ENCODE data around the gene OR2D2. TPM values are rescaled to one million over a fixed set of nuclear protein-coding genes. Genes with fewer than 3 reads are reported as not detected.

The OR2D2 gene
- total RNA-seq, 1 experiment from 2014 or later, result 0.11 TPM

GRCh38 chr11:6843670-6844069 lies 48.6 kb downstream of the OR2D2 start:
- POLR2A ChIA-PET (ENCODE audit: unreplicated experiment), result no interaction called here
- H2AFZ ChIP-seq (ENCODE audit: low read length), result no peak overlapping the region
- no TSS peak for BruUV-seq (replicated peaks)

DNA sequence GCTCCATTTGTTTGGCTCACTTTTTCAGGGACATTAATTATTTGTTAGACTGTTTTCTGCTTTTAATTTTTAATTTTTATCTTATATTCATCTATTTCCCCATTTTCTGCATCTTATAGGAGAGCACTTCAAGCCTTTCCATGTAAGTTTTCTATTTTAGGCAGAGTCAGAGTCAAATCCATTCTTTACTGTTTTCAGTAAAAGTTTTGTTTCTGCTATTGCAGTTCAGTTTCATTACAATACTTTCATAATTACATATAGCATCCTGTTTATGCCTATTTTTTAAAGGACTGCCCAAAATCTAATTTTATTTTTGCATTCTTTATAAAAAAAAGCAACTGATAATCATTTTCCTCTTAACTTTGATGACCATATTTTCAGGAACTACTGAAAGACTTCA lies 50.6 kb downstream of the OR2D2 start:
- Histone ChIP-seq H3K79me2 (ENCODE audit: low read length) (no peaks in the 10 kb centered on the region), H3F3A (ENCODE audit: low read length, unreplicated experiment) (no peaks in the 10 kb centered on the region), H3K27me3 (ENCODE audit: low read length) (no peaks in the 10 kb centered on the region), H3K9me2 (replicated peaks; ENCODE audit: low read length) (no peaks in the 10 kb centered on the region), H3K4me3 (ENCODE audit: low read length) (no peak overlapping the region), H3K4me1 (ENCODE audit: insufficient read depth, low read length) (no peaks in the 10 kb centered on the region), H2AFZ (ENCODE audit: low read length) (no peak overlapping the region), H3K9me3 (ENCODE audit: low read length) (no peaks in the 10 kb centered on the region), H3K4me2 (ENCODE audit: low read length) (no peak overlapping the region), H3K9ac (ENCODE audit: low read length) (no peak overlapping the region), H3K36me3 (ENCODE audit: low read depth, low read length) (no peaks in the 10 kb centered on the region), H3K27ac (ENCODE audit: low read length) (no peak overlapping the region), H4K20me1 (ENCODE audit: low read length) (no peaks in the 10 kb centered on the region)
- ATAC-seq, result no peak
- no peak for DNase-seq
- TF ChIP-seq EZH2phosphoT487 (IDR thresholded peaks at IDR 0.05; ENCODE audit: borderline replicate concordance, low read length), result no peak
- no peak for TF ChIP-seq EZH2 (IDR thresholded peaks at IDR 0.05; ENCODE audit: low read length, unreplicated experiment)
- TF ChIP-seq, protein P1, sequence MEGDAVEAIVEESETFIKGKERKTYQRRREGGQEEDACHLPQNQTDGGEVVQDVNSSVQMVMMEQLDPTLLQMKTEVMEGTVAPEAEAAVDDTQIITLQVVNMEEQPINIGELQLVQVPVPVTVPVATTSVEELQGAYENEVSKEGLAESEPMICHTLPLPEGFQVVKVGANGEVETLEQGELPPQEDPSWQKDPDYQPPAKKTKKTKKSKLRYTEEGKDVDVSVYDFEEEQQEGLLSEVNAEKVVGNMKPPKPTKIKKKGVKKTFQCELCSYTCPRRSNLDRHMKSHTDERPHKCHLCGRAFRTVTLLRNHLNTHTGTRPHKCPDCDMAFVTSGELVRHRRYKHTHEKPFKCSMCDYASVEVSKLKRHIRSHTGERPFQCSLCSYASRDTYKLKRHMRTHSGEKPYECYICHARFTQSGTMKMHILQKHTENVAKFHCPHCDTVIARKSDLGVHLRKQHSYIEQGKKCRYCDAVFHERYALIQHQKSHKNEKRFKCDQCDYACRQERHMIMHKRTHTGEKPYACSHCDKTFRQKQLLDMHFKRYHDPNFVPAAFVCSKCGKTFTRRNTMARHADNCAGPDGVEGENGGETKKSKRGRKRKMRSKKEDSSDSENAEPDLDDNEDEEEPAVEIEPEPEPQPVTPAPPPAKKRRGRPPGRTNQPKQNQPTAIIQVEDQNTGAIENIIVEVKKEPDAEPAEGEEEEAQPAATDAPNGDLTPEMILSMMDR (conservative IDR thresholded peaks at IDR 0.05; ENCODE audit: low read depth, low read length), result no peak
- POLR2A ChIA-PET (ENCODE audit: unreplicated experiment), result no interaction called here
- CTCF ChIA-PET, result no interaction called here
- no TSS peak for BruUV-seq (replicated peaks)
- intact Hi-C loops (cut with micrococcal nuclease), result no loop called here

More at GRCh38 chr11:6843670-6844069, 48.6 kb downstream of the OR2D2 start:
- intact Hi-C loops (cut with micrococcal nuclease), result no loop called here
- ATAC-seq, result no peak
- Histone ChIP-seq H3K4me2 (ENCODE audit: low read length) (no peak overlapping the region), H3K79me2 (ENCODE audit: low read length) (no peaks in the 10 kb centered on the region), H3K9me3 (ENCODE audit: low read length) (no peaks in the 10 kb centered on the region), H4K20me1 (ENCODE audit: low read length) (no peaks in the 10 kb centered on the region), H3K9me2 (replicated peaks; ENCODE audit: low read length) (no peaks in the 10 kb centered on the region), H3K4me1 (ENCODE audit: insufficient read depth, low read length) (no peaks in the 10 kb centered on the region), H3K27ac (ENCODE audit: low read length) (no peak overlapping the region), H3K36me3 (ENCODE audit: low read depth, low read length) (no peaks in the 10 kb centered on the region), H3K27me3 (ENCODE audit: low read length) (no peaks in the 10 kb centered on the region), H3K4me3 (ENCODE audit: low read length) (no peak overlapping the region), H3F3A (ENCODE audit: low read length, unreplicated experiment) (no peaks in the 10 kb centered on the region), H3K9ac (ENCODE audit: low read length) (no peak overlapping the region)
- DNase-seq, result no peak
- CTCF ChIA-PET, result no interaction called here
- TF ChIP-seq, protein P1 (conservative IDR thresholded peaks at IDR 0.05; ENCODE audit: low read depth, low read length), result no peak
- TF ChIP-seq EZH2 (IDR thresholded peaks at IDR 0.05; ENCODE audit: low read length, unreplicated experiment) (no peak), EZH2phosphoT487 (IDR thresholded peaks at IDR 0.05; ENCODE audit: borderline replicate concordance, low read length) (no peak)

Other genes with a start within 250 kb of the OR2D2 start
- under 0.01 TPM in 1 of 2 replicates, not detected in the other for gene DCHS1, start 236.7 kb downstream of the OR2D2 start, total RNA-seq (2014; rRNA removed)
- gene MRPL17, start 209.2 kb downstream of the OR2D2 start, total RNA-seq (2014; rRNA removed), result 72.5 and 78.1 TPM in 2 replicates
- gene OR2AG2, start 120.5 kb downstream of the OR2D2 start, total RNA-seq (2014; rRNA removed), result 0.15 TPM in 1 of 2 replicates, not detected in the other
- gene OR2AG1, start 109.5 kb downstream of the OR2D2 start, total RNA-seq (2014; rRNA removed), result not detected in 2 replicates
- gene OR6A2, start 92.8 kb downstream of the OR2D2 start, total RNA-seq (2014; rRNA removed), result 0.06 and 0.07 TPM in 2 replicates
- not detected in 2 replicates for gene OR10A5, start 46.8 kb downstream of the OR2D2 start, total RNA-seq (2014; rRNA removed)
- not detected in 2 replicates for gene OR10A2, start 29.4 kb downstream of the OR2D2 start, total RNA-seq (2014; rRNA removed)
- gene OR10A4, start 15.9 kb downstream of the OR2D2 start, total RNA-seq (2014; rRNA removed), result not detected in 2 replicates
- not detected in 2 replicates for gene OR2D3, start 28.5 kb upstream of the OR2D2 start, total RNA-seq (2014; rRNA removed)
- 4.5 and 5.4 TPM in 2 replicates for gene ZNF215, start 33.9 kb upstream of the OR2D2 start, total RNA-seq (2014; rRNA removed)
- gene ZNF214, start 127.8 kb upstream of the OR2D2 start, total RNA-seq (2014; rRNA removed), result 0.58 and 1.4 TPM in 2 replicates
- gene NLRP14, start 128.0 kb upstream of the OR2D2 start, total RNA-seq (2014; rRNA removed), result 0.11 TPM in 1 of 2 replicates, not detected in the other
- gene RBMXL2, start 196.5 kb upstream of the OR2D2 start, total RNA-seq (2014; rRNA removed), result 0.15 TPM in 1 of 2 replicates, not detected in the other